ENCODE data around the gene SPOCD1.
"Not testable (repeated sequence)": the region's sequence is repeated elsewhere in the genome, so short reads cannot be mapped to it uniquely, and the experiment has no call there.

Gene SPOCD1

GRCh38 chr1:31830065-31830464 lies 14.2 kb upstream of the SPOCD1 start:
- DNase-seq (ENCODE audit: low read depth in 1 of 2, low spot score in 1 of 2), result no peak

DNA sequence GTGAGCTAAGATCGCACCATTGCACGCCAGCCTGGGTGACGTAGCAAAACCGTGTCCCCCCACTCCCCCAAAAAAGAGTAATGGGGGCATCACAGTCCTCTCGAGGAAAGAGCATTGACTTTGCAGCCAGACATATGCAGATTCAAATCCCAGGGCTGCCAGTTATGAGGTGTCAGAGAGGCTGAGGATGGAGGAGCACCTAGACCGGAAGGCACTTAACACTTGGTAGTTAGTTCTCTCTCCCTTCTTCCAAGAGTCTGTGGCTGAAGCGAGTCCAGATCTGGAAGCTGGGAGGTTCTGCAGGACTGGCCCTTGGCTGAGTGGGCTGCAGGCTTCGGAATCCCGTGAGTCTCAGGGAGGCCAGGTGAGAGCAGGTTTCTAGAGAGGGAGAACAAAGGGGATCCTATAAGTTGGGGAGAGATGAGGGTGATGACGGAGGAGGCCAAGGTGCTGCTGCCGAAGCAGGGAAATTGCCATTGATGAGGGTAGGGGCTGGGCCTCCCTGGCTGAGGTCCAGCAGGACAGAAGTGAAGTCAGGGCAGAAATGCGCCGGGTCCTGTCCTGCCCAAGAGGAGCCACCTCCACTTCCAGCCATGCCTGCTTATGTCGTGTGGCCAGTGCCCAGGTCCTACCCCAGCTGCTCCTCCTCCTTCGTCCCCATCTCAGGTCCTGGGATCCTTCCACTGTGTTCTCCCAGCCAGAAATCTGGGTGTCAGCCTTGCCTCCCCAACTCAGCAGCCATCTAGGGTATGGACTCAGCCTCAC lies 13.3 kb upstream of the SPOCD1 start:
- DNase-seq (ENCODE audit: low read depth in 1 of 2, low spot score in 1 of 2), result no peak

GRCh38 chr1:31828341-31828740 lies 12.5 kb upstream of the SPOCD1 start:
- DNase-seq (ENCODE audit: low read depth in 1 of 2, low spot score in 1 of 2), result no peak

GRCh38 chr1:31823780-31824179 lies 8.0 kb upstream of the SPOCD1 start:
- no peak for DNase-seq (ENCODE audit: low read depth in 1 of 2, low spot score in 1 of 2)

- DNase-seq (ENCODE audit: low read depth in 1 of 2, low spot score in 1 of 2), result no peak
Measured at GRCh38 chr1:31822766-31823165, 6.9 kb upstream of the SPOCD1 start.

GRCh38 chr1:31820196-31820595 lies 4.4 kb upstream of the SPOCD1 start:
- not testable (repeated sequence) for DNase-seq (ENCODE audit: low read depth in 1 of 2, low spot score in 1 of 2)

DNA sequence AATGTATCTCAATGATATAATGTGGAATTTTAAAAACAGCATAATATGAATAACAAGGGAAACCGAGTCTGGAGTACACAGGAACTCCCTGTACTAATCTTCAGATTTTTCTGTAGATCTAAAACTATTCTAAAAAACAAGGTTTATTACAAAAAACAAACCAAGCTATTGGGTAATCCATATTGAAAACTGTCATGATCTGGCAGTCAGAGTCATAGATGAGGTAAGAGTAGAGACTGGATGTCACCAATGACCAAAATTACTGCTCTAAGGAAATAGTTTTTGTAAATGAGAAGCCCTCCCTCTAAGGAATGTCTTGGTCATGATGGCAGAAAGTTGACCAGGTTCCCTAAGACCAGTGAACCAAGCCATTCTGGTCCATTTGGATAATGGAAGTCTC lies 2.4 kb upstream of the SPOCD1 start:
- no peak for DNase-seq (ENCODE audit: low read depth in 1 of 2, low spot score in 1 of 2)

DNA sequence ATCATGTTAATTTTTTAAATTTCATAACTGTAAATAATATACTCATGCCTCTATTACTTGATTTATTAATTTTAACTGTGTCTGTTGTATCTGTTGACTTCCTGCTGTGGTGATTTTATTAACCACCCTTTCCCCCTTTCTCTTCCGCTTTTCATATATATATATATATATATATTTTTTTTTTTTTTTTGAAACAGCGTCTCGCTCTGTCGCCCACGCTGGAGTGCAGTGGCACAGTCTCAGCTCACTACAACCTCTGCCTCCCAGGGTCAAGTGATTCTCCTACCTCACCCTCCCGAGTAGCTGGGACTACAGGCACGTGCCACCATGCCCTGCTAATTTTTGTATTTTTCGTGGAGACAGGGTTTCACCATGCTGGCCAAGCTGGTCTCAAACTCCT lies 1.1 kb upstream of the SPOCD1 start:
- DNase-seq (ENCODE audit: low read depth in 1 of 2, low spot score in 1 of 2), result not testable (repeated sequence)

- not testable (repeated sequence) for DNase-seq (ENCODE audit: low read depth in 1 of 2, low spot score in 1 of 2)
Measured at GRCh38 chr1:31816501-31816900, 679 bp upstream of the SPOCD1 start.

- no peak for DNase-seq (ENCODE audit: low read depth in 1 of 2, low spot score in 1 of 2)
Measured at GRCh38 chr1:31815307-31815645, 546 bp downstream of the SPOCD1 start.

GRCh38 chr1:31814631-31815306 lies 1.1 kb downstream of the SPOCD1 start:
- no peak for DNase-seq (ENCODE audit: low read depth in 1 of 2, low spot score in 1 of 2)

DNA sequence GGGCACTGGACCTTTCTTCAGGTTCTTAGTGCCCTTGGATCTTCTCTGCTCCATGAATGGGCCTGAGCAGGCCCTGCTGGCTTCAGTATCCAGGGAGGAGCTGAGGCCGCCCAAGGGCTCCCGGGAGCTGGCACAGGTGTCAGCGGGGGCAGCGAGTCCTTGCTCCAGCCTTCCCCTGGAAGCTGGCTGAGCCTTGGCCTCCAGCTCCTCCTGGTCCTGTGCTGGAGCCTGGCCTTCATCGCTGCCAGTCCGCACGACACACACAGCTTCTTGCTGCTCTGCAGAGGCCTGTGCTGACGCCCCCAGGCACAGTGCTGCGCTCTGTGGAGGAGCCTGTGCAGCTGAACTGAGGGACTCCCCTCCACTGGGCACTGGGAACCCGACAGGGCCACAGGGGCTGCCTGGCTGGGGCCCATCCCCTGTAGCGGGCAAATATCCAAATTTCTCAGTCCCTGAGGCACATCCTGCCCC lies 1.7 kb downstream of the SPOCD1 start:
- DNase-seq (ENCODE audit: low read depth in 1 of 2, low spot score in 1 of 2), result no peak

DNA sequence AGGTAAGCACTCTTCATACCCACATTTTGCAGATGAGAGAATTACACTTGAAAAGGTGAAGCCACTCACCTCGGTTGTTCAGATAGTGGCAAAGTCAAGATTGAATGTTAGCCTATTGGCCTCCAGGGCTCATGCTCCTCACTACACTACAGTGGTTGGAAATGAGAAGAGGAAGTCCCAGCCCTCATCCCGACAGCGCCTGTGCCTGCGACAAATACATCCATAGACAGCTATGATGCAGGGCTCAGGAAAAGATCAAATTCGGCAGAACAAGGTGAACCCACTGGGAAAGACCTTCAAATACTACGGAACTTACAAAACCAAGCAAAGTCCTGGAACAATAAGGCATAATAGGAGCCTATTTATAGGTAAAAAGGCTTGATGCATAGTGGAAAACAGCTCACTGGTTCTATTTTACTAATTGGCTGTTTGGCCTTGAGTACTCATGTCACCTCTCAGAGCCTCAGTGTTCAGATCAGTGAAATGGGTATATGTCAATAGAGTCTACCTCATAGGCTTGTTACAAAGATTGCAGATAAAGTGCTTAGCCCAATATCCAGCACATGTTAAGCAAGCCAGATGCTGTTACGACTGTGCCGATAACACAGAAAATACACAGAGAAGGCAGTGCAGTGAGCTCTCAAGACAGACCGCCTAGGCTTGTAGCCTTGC lies 3.5 kb downstream of the SPOCD1 start:
- no peak for DNase-seq (ENCODE audit: low read depth in 1 of 2, low spot score in 1 of 2)

- no peak for DNase-seq (ENCODE audit: low read depth in 1 of 2, low spot score in 1 of 2)
Measured at GRCh38 chr1:31811605-31812004, 4.2 kb downstream of the SPOCD1 start.

DNA sequence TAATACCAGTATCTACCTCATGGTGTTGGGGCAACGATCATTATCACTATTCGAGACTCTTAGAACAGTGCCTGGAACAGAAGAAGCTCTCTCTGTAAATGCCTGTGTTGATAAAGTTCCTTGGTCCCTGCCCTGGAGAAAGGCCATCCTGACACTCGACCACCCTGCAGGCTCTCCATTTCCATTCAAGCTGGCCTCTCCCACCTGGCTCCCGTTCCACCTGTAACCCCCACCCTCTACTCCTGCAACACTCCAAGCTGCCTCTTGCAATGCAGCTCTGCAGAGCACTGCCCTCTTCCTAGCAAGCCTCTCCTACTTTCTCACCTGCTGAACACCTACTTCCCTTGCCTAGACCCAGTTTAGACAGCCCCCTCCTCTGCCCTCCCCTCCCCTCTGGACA lies 6.1 kb downstream of the SPOCD1 start:
- no peak for DNase-seq (ENCODE audit: low read depth in 1 of 2, low spot score in 1 of 2)

DNA sequence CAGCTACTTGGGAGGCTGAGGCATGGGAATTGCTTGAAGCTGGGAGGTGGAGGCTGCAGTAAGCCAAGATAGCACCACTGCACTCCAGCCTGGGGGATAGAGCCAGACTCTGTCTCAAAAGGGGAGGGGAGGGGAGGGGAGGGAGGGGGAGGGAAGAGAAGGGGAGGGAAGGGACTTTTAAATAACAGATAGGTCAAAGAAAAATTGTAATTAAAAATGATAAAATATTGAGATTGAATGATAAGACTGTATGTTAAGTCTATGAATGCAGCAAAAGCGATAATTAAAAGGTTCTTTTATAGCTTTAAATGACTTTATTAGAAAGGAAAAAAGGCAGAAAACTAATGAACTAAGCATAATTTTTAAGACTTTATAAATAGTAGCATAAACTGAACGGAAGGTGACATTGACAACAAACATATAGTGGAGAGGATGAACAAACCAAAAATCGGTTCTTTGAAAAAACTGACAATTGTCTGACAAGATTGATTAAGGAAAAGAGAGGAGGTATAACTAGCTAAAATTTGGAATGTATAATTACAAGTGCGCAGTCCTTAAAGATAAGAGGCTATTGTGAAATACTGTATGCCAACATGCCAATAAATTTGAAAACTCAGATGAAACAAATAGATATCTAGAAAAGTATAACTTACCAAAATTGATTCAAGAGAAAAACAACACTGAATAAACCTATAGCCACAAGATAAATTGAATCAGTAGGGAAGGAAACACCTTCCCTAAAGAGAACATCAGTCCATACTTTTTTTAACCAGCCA lies 8.4 kb downstream of the SPOCD1 start:
- DNase-seq (ENCODE audit: low read depth in 1 of 2, low spot score in 1 of 2), result no peak

- no peak for DNase-seq (ENCODE audit: low read depth in 1 of 2, low spot score in 1 of 2)
Measured at GRCh38 chr1:31805318-31805717, 10.5 kb downstream of the SPOCD1 start.

DNA sequence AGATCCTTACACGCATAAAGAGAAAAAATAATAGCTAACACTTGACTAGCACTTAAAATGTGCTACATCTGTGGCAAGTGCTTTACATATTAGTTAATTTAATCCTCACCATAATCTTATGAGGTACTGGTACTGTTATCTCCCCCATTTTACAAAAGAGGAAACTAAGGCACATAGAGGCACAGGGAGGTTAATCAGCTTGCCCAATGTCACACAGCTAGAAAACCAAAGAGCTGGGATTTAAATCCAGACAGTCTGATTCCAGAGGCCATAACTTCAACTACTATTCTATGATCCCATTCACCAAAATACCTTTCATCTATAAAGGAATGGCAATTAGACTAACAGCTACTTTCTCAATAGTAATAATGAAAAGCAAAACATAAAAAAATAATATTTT lies 11.7 kb downstream of the SPOCD1 start:
- no peak for DNase-seq (ENCODE audit: low read depth in 1 of 2, low spot score in 1 of 2)

- no peak for DNase-seq (ENCODE audit: low read depth in 1 of 2, low spot score in 1 of 2)
Measured at GRCh38 chr1:31803610-31804009, 12.2 kb downstream of the SPOCD1 start.

- no peak for DNase-seq (ENCODE audit: low read depth in 1 of 2, low spot score in 1 of 2)
Measured at GRCh38 chr1:31802190-31803150, 13.4 kb downstream of the SPOCD1 start.

Measured in activated CD4-positive, alpha-beta T cell treated with anti-CD3 and anti-CD28 coated beads, Interleukin-2, amount 50 U/mL, for 24 hours (primary cell).